IPS-18a (cell line): ENCODE measurements around the gene HSP90B1.
A peak's percentile ranks its signal among the peaks of the same experiment; 100 is the strongest.

Experiments
- H3K27ac ChIP-seq: one replicate; pipeline ENCODE4 v1.5.1; 2013; ENCODE audit warnings: low read length
- H3K27me3 ChIP-seq: one replicate; pipeline ENCODE4 v1.6.1; 2013; ENCODE audit warnings: mild to moderate bottlenecking, low read length; ENCODE audit not compliant: control insufficient read depth, insufficient read depth
- H3K36me3 ChIP-seq: one replicate; pipeline ENCODE4 v1.6.1; 2013; ENCODE audit warnings: low read depth, low read length; ENCODE audit not compliant: control insufficient read depth
- H3K4me1 ChIP-seq: one replicate; pipeline ENCODE4 v1.6.1; 2013; ENCODE audit warnings: low read depth, low read length; ENCODE audit not compliant: control insufficient read depth
- H3K4me3 ChIP-seq: one replicate; pipeline ENCODE4 v1.5.1; 2013; ENCODE audit warnings: low read length
- H3K9ac ChIP-seq: one replicate; pipeline ENCODE4 v1.6.1; 2013; ENCODE audit warnings: mild to moderate bottlenecking, low read length, moderate library complexity
- H3K9me3 ChIP-seq: one replicate; pipeline ENCODE4 v1.6.1; 2013; ENCODE audit warnings: low read depth, low read length; ENCODE audit not compliant: control insufficient read depth

Gene HSP90B1

GRCh38 chr12:103908246-103908541 lies 22.0 kb upstream of the HSP90B1 start:
- Histone ChIP-seq H3K9ac (no peak overlapping the region), H3K4me1 (no peaks in the 10 kb centered on the region), H3K27me3 (no peaks in the 10 kb centered on the region), H3K27ac (no peak overlapping the region), H3K4me3 (no peak overlapping the region), H3K36me3 (no peaks in the 10 kb centered on the region), H3K9me3 (no peaks in the 10 kb centered on the region)

GRCh38 chr12:103908877-103909276 lies 21.3 kb upstream of the HSP90B1 start:
- Histone ChIP-seq H3K27ac (no peak overlapping the region), H3K36me3 (no peaks in the 10 kb centered on the region), H3K27me3 (no peaks in the 10 kb centered on the region), H3K4me3 (no peak overlapping the region), H3K9me3 (no peaks in the 10 kb centered on the region), H3K4me1 (no peaks in the 10 kb centered on the region), H3K9ac (no peak overlapping the region)

GRCh38 chr12:103909811-103910210 lies 20.4 kb upstream of the HSP90B1 start:
- Histone ChIP-seq H3K27me3 (no peaks in the 10 kb centered on the region), H3K36me3 (no peaks in the 10 kb centered on the region), H3K27ac (no peak overlapping the region), H3K4me3 (no peak overlapping the region), H3K9me3 (no peaks in the 10 kb centered on the region), H3K9ac (no peak overlapping the region), H3K4me1 (no peaks in the 10 kb centered on the region)

GRCh38 chr12:103912069-103912468 lies 18.1 kb upstream of the HSP90B1 start:
- H3K27me3 ChIP-seq: no peaks in the 10 kb centered on the region
- H3K4me3 ChIP-seq: no peak overlapping the region
- H3K36me3 ChIP-seq: no peaks in the 10 kb centered on the region
- no peak overlapping the region for H3K27ac ChIP-seq
- H3K4me1 ChIP-seq: no peaks in the 10 kb centered on the region
- no peak overlapping the region for H3K9ac ChIP-seq
- H3K9me3 ChIP-seq: no peaks in the 10 kb centered on the region

DNA sequence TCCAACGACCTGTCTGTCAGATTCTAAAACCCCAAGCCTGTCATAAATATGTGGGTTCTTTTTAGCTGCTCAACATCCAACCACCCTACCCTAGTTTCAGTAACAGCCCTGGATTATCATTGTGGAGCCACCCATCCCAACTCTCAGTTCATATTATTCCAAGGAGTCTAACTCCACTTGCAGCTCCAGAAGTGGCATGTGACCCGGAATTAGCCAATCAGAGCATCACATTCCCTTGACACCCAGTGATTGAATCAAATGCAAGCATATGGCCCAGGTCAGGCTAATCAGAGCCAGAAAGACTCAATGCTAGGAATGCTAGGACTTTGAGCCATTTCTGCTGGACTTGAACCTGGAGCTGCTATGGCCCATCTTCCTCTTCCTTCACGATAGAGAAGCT lies 17.1 kb upstream of the HSP90B1 start:
- Histone ChIP-seq H3K4me3 (no peak overlapping the region), H3K36me3 (no peaks in the 10 kb centered on the region), H3K27me3 (no peaks in the 10 kb centered on the region), H3K4me1 (no peaks in the 10 kb centered on the region), H3K9ac (no peak overlapping the region), H3K27ac (no peak overlapping the region), H3K9me3 (peaks cover 3% of the 10 kb centered on the region)

GRCh38 chr12:103915306-103915705 lies 14.9 kb upstream of the HSP90B1 start:
- Histone ChIP-seq H3K9ac (no peak overlapping the region), H3K4me1 (no peaks in the 10 kb centered on the region), H3K27me3 (no peaks in the 10 kb centered on the region), H3K4me3 (no peak overlapping the region), H3K36me3 (no peaks in the 10 kb centered on the region), H3K27ac (no peak overlapping the region), H3K9me3 (peaks cover 3% of the 10 kb centered on the region)

GRCh38 chr12:103917873-103918272 lies 12.3 kb upstream of the HSP90B1 start:
- Histone ChIP-seq H3K4me1 (no peaks in the 10 kb centered on the region), H3K27me3 (no peaks in the 10 kb centered on the region), H3K4me3 (no peak overlapping the region), H3K36me3 (no peaks in the 10 kb centered on the region), H3K9me3 (peaks cover 3% of the 10 kb centered on the region), H3K27ac (no peak overlapping the region), H3K9ac (no peak overlapping the region)

GRCh38 chr12:103924761-103925641 lies 5.2 kb upstream of the HSP90B1 start:
- Histone ChIP-seq H3K4me1 (peaks cover 5% of the 10 kb centered on the region), H3K9ac (no peak overlapping the region), H3K27ac (no peak overlapping the region), H3K9me3 (no peaks in the 10 kb centered on the region), H3K4me3 (no peak overlapping the region), H3K27me3 (no peaks in the 10 kb centered on the region), H3K36me3 (no peaks in the 10 kb centered on the region)

DNA sequence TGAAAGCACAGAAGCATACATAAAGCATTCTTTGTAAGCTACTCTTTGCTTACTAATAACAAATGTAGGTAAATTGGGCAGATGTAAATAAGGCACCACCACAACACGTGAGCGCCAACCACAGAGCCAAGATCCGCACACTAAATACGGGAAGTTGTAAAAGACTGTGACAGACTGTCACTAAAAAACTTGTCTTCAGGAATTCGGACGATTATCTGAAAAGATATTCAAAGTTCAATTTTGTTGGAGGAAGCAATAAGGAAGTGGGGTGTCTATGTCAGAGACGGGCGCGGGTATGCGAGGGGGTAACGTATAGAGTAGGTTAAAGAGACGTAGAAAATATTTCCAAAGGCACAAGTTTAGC lies 1.5 kb upstream of the HSP90B1 start:
- Histone ChIP-seq H3K27me3 (no peaks in the 10 kb centered on the region), H3K27ac (peak overlapping the region; percentile 93), H3K4me3 (peak overlapping the region; percentile 82), H3K9me3 (no peaks in the 10 kb centered on the region), H3K4me1 (peaks cover 13% of the 10 kb centered on the region), H3K36me3 (peaks cover 22% of the 10 kb centered on the region), H3K9ac (peak overlapping the region; percentile 87)

DNA sequence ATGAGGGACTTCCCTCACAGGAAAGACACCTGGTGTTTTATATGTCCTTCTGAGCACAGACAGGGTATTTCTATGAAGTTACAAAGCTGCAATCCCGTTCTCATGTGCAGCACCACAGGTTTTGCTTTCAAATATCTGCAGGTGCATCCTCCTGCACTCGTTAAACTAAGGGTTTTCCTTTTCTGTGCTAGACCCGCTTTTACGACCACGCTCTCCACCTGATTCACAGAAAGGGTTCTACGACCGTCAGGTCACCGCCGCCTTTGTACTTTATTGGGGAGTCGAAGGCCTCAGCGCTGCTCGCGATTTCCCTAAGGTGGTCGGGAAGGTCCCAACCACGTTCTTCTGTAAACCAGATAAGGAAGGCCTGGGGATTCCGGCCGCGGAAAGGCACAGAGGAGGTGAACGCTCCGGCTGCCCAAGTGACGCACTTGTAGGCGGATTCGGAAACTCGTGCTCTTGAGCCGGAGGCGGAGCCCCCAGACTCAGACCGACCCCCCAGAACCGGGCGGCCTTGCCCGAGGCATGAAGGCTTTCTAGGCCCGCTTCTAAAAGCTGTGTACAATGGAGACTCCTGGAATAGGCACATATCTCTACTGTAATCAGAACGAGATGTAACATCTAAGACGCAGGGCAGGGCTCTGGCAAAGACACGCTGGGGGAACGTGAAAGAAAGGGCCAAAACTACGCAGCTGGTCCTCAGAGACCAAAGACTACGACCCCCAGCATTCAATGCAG lies 995 bp upstream of the HSP90B1 start:
- H3K27me3 ChIP-seq: no peaks in the 10 kb centered on the region
- H3K9ac ChIP-seq: peak overlapping the region; percentile 87
- H3K4me3 ChIP-seq: peak overlapping the region; percentile 82
- peaks cover 13% of the 10 kb centered on the region for H3K4me1 ChIP-seq
- peak overlapping the region; percentile 93 for H3K27ac ChIP-seq
- H3K36me3 ChIP-seq: peaks cover 27% of the 10 kb centered on the region
- H3K9me3 ChIP-seq: no peaks in the 10 kb centered on the region

- peaks cover 13% of the 10 kb centered on the region for H3K4me1 ChIP-seq
- peak overlapping the region; percentile 82 for H3K4me3 ChIP-seq
- H3K9ac ChIP-seq: peak overlapping the region; percentile 87
These were observed 501 bp upstream of the HSP90B1 start for GRCh38 chr12:103929784-103930033.

More at GRCh38 chr12:103929784-103930033, 501 bp upstream of the HSP90B1 start:
- no peaks in the 10 kb centered on the region for H3K9me3 ChIP-seq
- peaks cover 32% of the 10 kb centered on the region for H3K36me3 ChIP-seq
- H3K27me3 ChIP-seq: no peaks in the 10 kb centered on the region
- no peak overlapping the region for H3K27ac ChIP-seq
